Peyer's patch (tissue), 4 donors: ENCODE data around the gene MEGF8.

ENCODE experiments used
- POLR2A ChIP-seq, 2 donors: fragments of 450-650 bp; IDR thresholded peaks; one replicate each; pipeline ENCODE4 v1.5.1; 2017; ENCODE audit warnings: antibody characterized with exemption in 2 of 2, mild to moderate bottlenecking in 2 of 2, moderate library complexity in 2 of 2
- TF ChIP-seq, protein P1 (sequence below), 6 experiments: fragments of 450-650 bp in 4 of 6; fragments of 200-600 bp in 2 of 6; sonication (generic) in 1 of 6; IDR thresholded peaks; one replicate each; pipeline ENCODE4 v1.5.1; 2017 to 2019; ENCODE audit warnings: antibody characterized with exemption in 6 of 6, mild to moderate bottlenecking in 3 of 6, moderate library complexity in 1 of 6

GRCh38 chr19:42376177-42376555, 50.7 kb downstream of the MEGF8 start:
- TF ChIP-seq, protein P1, sequence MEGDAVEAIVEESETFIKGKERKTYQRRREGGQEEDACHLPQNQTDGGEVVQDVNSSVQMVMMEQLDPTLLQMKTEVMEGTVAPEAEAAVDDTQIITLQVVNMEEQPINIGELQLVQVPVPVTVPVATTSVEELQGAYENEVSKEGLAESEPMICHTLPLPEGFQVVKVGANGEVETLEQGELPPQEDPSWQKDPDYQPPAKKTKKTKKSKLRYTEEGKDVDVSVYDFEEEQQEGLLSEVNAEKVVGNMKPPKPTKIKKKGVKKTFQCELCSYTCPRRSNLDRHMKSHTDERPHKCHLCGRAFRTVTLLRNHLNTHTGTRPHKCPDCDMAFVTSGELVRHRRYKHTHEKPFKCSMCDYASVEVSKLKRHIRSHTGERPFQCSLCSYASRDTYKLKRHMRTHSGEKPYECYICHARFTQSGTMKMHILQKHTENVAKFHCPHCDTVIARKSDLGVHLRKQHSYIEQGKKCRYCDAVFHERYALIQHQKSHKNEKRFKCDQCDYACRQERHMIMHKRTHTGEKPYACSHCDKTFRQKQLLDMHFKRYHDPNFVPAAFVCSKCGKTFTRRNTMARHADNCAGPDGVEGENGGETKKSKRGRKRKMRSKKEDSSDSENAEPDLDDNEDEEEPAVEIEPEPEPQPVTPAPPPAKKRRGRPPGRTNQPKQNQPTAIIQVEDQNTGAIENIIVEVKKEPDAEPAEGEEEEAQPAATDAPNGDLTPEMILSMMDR (IDR thresholded peaks at IDR 0.05), result no peak
- no peak for TF ChIP-seq POLR2A (IDR thresholded peaks at IDR 0.05)
